Thoracic aorta (tissue), 2 donors: ENCODE measurements around the gene MGAT3. TPM values are rescaled to one million over a fixed set of nuclear protein-coding genes. Genes with fewer than 3 reads are reported as not detected.

Experiments used
- ATAC-seq: fragments of 150-250 bp; one replicate; pipeline ENCODE4 v1.8.0; 2017; ENCODE audit warnings: low read depth; ENCODE audit not compliant: insufficient number of reproducible peaks, low FRiP score
- DNase-seq: peaks from one replicate; pipeline ENCODE4 v3.0.0-alpha.2; 2020; ENCODE audit warnings: low spot score
- H3K27ac ChIP-seq, 2 donors: fragments of 200-600 bp; sonication (generic); 1 replicate in 1 of 2; 2 replicates in 1 of 2; pipeline ENCODE4 v1.5.1; 2016; ENCODE audit warnings: mild to moderate bottlenecking in 2 of 2, moderate library complexity in 2 of 2
- H3K27me3 ChIP-seq: fragments of 200-600 bp; sonication (generic); replicated peaks from 2 replicates; pipeline ENCODE4 v1.6.0; 2016; ENCODE audit warnings: mild to moderate bottlenecking; ENCODE audit not compliant: insufficient read depth
- H3K36me3 ChIP-seq: fragments of 200-600 bp; sonication (generic); one replicate; pipeline ENCODE4 v1.5.1; 2016
- H3K4me1 ChIP-seq, 2 donors: fragments of 200-600 bp; sonication (generic); 1 replicate in 1 of 2; 2 replicates in 1 of 2; pipeline versions ENCODE4 v1.5.1 to v1.6.0; 2016; ENCODE audit warnings: low read depth in 2 of 2, mild to moderate bottlenecking in 1 of 2; ENCODE audit not compliant: control insufficient read depth in 1 of 2
- H3K4me3 ChIP-seq: fragments of 200-600 bp; sonication (generic); 2 replicates; pipeline ENCODE4 v1.5.1; 2016; ENCODE audit warnings: mild to moderate bottlenecking
- H3K9me3 ChIP-seq: fragments of 200-600 bp; sonication (generic); 2 replicates; pipeline ENCODE4 v1.5.1; 2016
- total RNA-seq, 2 donors: library from RNA; depleted of rRNA; stranded (reverse); fragments of >200 nt; gene quantifications; one replicate each; pipeline versions ENCODE4 v1.1.0 to v1.2.3, GENCODE V29; 2016
- TF ChIP-seq, protein P1 (sequence below): fragments of 200-600 bp; sonication (generic); IDR thresholded peaks from one replicate; pipeline ENCODE4 v1.5.1; 2019; ENCODE audit warnings: antibody characterized with exemption

The MGAT3 gene
- total RNA-seq, 2 donors from 2014 or later, result 1.1 to 3.2 TPM

- no peaks in the 10 kb centered on the region for H3K4me1 ChIP-seq
- no peaks in the 10 kb centered on the region for H3K36me3 ChIP-seq
- H3K4me3 ChIP-seq, result no peak overlapping the region
- no peak overlapping the region for H3K27ac ChIP-seq
- TF ChIP-seq, protein P1, sequence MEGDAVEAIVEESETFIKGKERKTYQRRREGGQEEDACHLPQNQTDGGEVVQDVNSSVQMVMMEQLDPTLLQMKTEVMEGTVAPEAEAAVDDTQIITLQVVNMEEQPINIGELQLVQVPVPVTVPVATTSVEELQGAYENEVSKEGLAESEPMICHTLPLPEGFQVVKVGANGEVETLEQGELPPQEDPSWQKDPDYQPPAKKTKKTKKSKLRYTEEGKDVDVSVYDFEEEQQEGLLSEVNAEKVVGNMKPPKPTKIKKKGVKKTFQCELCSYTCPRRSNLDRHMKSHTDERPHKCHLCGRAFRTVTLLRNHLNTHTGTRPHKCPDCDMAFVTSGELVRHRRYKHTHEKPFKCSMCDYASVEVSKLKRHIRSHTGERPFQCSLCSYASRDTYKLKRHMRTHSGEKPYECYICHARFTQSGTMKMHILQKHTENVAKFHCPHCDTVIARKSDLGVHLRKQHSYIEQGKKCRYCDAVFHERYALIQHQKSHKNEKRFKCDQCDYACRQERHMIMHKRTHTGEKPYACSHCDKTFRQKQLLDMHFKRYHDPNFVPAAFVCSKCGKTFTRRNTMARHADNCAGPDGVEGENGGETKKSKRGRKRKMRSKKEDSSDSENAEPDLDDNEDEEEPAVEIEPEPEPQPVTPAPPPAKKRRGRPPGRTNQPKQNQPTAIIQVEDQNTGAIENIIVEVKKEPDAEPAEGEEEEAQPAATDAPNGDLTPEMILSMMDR, result no peak
- DNase-seq, result no peak
- no peaks in the 10 kb centered on the region for H3K27me3 ChIP-seq
- ATAC-seq, result no peak
- no peaks in the 10 kb centered on the region for H3K9me3 ChIP-seq
These were observed 20.7 kb downstream of the MGAT3 start for GRCh38 chr22:39477542-39477941.

DNA sequence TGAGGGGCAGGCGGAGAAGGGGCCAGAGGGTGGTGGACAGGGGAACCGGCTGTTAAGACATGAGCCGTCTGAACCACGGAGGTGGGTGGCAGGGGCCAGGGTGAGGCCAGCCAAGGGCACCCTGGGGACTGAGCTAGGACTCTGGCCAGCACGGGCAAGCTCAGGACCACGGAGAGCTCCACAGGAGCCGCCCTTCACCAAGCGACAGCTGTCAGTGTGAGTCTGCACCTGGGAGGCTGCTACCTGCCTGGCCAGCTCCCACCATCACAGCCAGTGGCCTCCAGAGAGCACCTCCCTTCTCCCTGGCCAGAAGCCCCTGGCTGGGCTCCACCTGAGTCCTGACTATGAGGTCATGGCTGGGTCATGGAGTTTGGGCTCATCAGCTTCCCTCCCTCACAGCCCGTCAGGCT lies 21.6 kb downstream of the MGAT3 start:
- no peaks in the 10 kb centered on the region for H3K36me3 ChIP-seq
- ATAC-seq, result no peak
- no peak for DNase-seq
- H3K27ac ChIP-seq, result no peak overlapping the region
- H3K4me3 ChIP-seq, result no peak overlapping the region
- H3K27me3 ChIP-seq, result no peaks in the 10 kb centered on the region
- no peaks in the 10 kb centered on the region for H3K4me1 ChIP-seq
- TF ChIP-seq, protein P1, result no peak
- no peaks in the 10 kb centered on the region for H3K9me3 ChIP-seq

- Histone ChIP-seq H3K4me1 (no peaks in the 10 kb centered on the region), H3K36me3 (no peaks in the 10 kb centered on the region), H3K4me3 (no peak overlapping the region), H3K27ac (no peak overlapping the region), H3K27me3 (no peaks in the 10 kb centered on the region), H3K9me3 (no peaks in the 10 kb centered on the region)
- no peak for DNase-seq
- ATAC-seq, result no peak
- TF ChIP-seq, protein P1, result no peak
These were observed 22.4 kb downstream of the MGAT3 start for GRCh38 chr22:39479254-39479653.

DNA sequence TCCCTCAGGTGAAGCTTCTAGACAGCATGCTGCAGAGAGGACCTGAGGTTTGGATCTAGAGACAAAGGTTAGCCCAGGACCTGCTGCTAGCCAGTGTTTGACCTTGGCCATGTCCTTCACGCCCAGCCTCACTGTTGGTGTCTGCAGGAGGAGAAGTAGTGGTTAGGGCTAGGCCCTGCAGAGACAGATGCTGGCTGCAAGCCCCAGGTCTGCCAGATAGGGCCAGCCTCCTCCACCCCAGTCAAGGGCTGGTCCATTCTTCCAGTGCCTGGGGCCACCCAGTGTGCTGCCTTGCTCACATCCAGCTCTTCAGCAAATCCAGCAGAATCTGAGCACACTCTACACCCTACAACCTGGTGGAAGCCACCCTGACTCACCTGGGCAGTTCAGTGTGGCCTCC lies 23.7 kb downstream of the MGAT3 start:
- no peaks in the 10 kb centered on the region for H3K27me3 ChIP-seq
- no peak overlapping the region for H3K27ac ChIP-seq
- no peak for ATAC-seq
- no peaks in the 10 kb centered on the region for H3K9me3 ChIP-seq
- TF ChIP-seq, protein P1, result no peak
- H3K36me3 ChIP-seq, result no peaks in the 10 kb centered on the region
- no peak overlapping the region for H3K4me3 ChIP-seq
- no peak for DNase-seq
- H3K4me1 ChIP-seq, result no peaks in the 10 kb centered on the region

GRCh38 chr22:39481054-39481453 lies 24.2 kb downstream of the MGAT3 start:
- H3K4me3 ChIP-seq, result no peak overlapping the region
- H3K4me1 ChIP-seq, result no peaks in the 10 kb centered on the region
- H3K9me3 ChIP-seq, result no peaks in the 10 kb centered on the region
- no peaks in the 10 kb centered on the region for H3K27me3 ChIP-seq
- TF ChIP-seq, protein P1, result no peak
- DNase-seq (no peak), ATAC-seq (no peak)
- no peaks in the 10 kb centered on the region for H3K36me3 ChIP-seq
- H3K27ac ChIP-seq, result no peak overlapping the region
